SIG-M5 (cell line): ENCODE results near the gene EMC9.
"Not testable (repeated sequence)": the region's sequence is repeated elsewhere in the genome, so short reads cannot be mapped to it uniquely, and the experiment has no call there.

Experiments used
- DNase-seq: peaks from one replicate; lab custom pipeline; 2025; lab: John Stamatoyannopoulos, UW

The EMC9 gene

DNA sequence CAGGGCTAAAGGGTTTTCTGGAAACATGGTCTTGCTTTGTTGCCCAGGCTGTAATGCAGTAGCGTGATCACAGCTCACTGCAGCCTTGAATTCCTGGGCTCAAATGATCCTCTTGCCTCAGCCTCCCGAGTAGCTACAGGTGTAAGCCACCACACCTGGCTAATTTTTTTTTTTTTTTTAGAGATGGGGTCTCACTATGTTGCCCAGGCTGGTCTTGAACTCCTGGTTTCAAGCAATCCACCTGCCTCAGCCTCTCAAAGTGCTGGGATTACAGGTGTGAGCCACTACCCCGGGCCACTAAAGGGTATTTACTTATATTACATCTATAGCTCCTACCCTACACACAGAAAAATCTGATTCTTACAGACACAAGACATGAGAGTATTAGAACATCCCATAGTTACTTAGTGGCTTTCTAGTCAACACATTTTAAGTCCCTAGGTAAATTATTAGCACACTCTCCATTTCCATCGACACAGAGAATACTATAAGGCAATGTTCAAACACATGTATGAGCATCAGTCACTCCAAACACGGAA is 33.0 kb downstream of the EMC9 start:
- DNase-seq: no peak

DNA sequence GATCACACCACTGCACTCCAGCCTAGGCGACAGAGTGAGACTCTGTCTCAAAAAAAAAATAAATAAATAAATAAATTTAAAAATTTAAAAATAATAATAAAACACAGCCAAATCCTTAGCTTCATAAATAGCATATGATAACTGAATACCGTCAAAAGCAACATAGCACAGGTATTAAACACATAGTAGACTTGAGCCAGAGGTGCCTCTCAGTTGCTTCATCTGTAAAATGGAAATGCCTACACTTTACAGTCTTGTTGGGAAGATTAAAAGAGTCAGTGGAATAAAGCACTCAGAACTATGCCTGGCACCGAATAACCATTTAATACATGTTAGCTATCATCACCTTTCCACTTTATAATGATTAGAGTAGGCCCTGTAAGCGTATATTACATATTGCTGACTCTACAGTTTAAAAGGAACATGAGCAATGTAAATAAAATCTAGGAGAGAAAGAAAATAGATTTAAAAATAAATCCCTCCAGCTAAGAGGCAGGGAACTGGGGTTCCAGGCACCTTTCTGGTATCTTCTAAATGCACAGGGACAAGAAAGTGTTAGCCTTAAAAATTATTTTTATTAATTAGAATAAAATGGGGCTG is 34.6 kb downstream of the EMC9 start:
- DNase-seq: no peak

DNA sequence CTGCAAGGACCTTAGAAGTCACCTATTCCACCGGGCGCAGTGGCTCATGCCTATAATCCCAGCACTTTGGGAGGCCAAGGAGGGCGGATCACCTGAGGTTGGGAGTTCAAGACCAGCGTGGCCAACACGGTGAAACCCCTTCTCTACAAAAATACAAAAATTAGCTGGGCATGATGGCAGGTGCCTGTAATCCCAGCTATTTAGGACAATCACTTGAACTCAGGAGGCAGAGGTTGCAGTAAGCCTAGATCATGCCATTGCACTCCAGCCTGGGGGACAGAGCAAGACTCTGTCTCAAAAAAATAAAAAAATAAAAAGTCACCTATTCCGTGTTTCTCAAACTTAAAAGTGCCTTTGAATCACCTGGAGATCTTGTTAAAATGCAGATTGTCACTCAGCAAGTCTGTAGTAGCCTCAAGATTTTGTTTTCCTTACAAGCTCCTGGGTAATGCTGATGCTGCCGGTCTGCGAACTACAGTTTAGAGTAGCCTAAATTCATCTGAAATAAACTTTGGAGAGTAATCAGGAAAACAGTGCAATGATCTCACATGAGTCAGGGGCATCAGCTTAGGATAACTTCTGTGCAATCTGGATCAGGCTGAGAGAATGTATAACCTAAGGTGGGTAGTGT is 35.7 kb downstream of the EMC9 start:
- not testable (repeated sequence) for DNase-seq

DNA sequence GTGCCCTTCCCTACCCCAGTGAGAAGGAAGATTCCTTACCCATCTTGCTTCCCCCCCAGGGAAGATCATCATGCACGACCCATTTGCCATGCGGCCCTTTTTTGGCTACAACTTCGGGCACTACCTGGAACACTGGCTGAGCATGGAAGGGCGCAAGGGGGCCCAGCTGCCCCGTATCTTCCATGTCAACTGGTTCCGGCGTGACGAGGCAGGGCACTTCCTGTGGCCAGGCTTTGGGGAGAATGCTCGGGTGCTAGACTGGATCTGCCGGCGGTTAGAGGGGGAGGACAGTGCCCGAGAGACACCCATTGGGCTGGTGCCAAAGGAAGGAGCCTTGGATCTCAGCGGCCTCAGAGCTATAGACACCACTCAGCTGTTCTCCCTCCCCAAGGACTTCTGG is 37.9 kb downstream of the EMC9 start:
- no peak for DNase-seq

DNA sequence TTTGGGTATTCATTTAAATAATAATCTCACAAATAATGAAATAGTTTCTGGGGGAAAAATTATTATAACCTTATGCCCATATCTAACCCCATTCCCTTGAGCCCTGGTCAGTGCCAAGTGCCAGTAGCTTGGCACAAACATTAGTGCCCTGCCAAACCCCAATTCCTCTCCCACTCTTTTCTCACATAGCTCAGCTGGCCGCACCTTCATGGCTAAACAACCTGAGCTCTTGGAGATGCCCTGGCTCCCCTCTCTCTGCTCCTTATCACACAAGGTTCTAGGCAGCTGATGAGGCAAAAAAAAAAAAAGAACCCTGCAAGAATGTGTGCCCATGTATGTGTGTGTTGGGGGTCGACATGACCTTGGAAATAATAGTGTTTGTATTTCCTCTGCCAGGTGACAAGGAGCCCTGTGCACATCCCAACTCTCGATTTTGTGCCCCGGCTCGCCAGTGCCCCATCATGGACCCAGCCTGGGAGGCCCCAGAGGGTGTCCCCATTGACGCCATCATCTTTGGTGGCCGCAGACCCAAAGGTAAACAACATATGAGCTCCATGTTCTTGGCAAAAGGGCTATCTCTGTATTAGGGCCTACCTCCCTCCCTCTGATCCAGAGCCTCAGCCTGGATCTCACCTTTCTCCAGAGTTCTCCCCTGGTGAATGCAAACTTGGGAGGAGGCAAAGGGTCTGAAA is 38.9 kb downstream of the EMC9 start:
- DNase-seq: no peak

DNA sequence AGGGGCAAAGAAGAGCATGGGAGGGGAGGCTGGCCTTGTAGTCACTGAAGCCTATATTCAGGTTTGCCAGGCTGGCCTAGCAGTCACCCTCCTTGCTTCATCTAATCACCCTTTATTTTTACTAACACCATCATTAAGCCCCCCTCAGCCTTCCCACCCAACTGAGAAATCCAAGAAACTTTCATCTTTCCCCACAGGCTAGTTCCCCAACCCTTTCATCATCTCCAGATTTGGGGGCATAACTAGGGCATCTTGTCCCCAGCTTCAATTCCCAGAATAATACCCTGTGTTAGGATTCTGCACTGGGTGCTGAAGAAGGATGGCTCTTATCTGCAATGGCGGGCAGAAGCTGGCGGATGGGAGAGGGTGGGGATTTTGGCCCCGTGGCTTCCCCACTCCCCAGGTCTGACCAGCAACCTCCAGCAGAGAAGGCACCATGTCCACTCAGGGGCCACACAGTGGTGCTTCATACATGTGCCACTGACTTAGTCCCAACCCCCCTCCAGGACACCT is 40.4 kb downstream of the EMC9 start:
- DNase-seq: no peak

DNA sequence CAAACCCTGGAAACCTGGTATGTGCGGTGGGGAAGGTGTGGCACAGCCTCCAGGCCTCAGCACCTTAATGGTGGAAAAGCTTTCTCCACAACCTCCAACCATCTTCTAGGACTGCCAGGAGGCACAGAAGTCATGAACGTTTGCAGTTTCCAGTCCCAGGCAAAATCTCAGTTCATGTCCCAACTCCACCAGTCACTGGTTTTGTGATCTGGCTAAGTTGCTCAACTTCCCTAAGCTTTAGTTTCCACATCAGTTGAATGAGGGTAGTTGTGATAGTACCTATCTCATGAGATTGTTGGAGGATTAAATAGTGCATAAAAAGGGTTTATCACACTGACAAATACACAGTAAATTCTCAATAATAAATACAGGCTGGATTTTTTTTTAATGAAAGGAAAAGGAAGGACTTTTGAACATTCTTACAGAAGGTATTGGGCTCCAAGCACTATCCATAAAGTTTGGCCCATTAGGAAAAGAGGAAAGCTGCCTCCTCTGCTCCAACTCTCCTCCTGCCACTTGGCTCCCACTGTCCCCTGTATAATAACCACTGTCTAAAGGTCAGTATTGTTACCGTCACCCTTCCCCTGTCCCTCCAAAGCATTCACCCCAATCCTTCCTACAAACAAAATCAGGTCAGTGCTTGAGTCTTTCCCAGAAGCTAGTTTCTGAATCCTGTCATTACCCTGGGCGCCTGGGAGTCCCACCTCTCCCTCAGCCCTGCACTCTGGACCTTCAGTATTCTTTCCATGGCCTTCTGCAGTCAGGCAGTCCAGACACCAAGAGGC is 41.0 kb downstream of the EMC9 start:
- no peak for DNase-seq

DNA sequence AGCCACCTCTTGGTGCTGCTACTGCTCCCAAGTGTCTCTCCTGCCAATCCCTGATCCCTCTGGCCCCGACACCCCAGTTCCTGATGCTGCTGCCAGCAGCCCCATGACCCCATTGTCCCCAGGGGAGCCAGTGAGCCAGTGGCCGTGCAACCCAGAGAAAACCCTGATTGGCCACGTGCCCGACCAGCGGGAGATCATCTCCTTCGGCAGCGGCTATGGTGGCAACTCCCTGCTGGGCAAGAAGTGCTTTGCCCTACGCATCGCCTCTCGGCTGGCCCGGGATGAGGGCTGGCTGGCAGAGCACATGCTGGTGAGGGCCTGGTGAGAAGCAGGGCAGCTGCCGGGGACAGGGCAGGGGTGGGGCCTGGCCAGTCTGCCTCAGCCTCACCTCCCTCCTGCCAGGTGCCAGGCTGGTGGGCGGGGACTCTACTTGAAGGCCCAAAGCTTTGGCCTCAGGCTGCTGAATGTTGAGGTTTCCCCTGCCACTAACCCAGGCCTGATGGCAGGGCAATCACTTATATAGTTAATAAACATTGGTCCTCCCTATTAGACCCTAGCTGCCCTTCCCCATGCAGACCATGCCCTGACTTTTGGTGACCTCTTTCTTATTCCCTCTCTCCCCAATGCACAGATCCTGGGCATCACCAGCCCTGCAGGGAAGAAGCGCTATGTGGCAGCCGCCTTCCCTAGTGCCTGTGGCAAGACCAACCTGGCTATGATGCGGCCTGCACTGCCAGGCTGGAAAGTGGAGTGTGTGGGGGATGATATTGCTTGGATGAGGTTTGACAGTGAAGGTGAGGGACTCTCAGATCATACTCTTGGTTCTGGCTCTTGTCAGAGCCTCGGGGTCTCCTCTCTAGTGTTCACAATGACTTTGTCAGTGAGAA is 42.2 kb downstream of the EMC9 start:
- no peak for DNase-seq

DNA sequence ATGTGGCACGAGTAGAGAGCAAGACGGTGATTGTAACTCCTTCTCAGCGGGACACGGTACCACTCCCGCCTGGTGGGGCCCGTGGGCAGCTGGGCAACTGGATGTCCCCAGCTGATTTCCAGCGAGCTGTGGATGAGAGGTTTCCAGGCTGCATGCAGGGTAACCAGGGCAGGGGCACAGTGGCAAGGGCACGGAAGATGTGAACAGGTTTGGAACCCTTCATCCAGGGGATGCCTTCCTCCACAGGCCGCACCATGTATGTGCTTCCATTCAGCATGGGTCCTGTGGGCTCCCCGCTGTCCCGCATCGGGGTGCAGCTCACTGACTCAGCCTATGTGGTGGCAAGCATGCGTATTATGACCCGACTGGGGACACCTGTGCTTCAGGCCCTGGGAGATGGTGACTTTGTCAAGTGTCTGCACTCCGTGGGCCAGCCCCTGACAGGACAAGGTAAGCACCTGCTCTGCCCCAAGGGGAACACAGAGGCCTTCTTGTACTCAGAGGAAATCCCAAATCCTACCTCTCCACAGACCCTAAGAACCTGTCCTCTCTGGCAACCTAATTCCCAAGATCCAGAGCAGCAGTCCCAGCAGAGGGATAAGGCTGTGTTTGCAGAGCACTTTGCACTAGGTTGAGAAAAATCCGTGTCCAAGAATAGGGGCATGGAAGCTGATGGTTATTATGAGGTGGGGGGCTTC is 43.0 kb downstream of the EMC9 start:
- no peak for DNase-seq

DNA sequence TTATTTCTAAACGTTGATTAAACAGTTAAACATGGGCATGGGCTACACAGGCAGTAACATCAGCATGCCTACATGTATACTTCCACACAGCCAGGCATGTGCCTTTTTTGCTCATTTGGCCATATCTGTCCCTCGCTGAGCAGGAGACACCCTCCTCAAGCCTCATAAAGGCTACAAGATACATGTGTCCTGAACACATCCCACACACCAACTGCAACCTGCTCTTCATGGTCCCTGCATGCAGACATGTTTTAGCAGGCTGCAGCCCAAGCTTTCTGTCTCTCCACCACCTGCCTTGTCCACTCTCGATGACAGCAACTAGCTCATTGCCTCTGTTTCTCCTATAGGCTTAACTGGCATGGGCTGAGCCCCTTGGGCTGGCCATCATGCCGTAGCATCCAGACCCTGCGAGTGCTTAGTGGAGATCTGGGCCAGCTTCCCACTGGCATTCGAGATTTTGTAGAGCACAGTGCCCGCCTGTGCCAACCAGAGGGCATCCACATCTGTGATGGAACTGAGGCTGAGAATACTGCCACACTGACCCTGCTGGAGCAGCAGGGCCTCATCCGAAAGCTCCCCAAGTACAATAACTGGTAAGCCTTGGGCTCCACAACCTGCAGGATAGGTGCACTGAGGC is 44.7 kb downstream of the EMC9 start:
- DNase-seq: no peak

DNA sequence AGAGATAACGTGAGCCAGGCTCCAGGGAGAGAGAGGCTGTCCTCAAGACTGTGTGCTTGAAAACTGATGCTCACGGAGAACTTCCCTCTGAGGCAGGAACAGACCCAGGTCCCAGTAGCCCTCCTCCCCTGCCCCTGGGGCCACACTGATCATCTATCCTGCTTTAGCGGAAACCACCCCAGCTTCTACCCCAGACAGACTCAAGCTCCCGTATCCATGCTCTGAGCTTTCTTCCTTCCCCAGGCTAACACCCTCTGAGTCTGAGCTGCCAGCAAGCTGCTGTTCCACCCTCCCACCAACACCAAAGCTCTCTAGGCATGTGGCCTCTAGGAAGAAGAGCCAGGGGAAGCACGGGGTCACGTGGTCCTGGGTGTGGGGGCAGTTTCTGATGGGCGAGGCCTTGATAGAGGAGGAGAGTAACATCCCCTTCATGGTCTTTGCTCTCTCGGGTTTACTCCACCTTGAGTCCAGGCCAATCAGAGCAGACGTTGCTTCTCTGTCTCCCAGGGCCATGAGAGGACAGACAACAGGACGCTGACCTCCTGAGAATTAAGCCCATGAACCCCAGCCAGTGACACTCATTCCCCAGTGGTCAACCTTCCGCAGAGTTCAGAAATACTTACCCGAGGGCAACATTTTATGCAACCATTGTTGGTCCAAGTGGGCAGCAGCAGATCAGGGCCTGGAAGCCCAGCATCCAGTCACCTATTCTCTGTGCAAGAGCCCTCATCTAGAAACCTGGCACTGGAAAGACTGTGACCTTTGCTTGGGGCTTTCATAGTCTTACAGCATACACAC is 45.9 kb downstream of the EMC9 start:
- DNase-seq: peak; percentile 5

DNA sequence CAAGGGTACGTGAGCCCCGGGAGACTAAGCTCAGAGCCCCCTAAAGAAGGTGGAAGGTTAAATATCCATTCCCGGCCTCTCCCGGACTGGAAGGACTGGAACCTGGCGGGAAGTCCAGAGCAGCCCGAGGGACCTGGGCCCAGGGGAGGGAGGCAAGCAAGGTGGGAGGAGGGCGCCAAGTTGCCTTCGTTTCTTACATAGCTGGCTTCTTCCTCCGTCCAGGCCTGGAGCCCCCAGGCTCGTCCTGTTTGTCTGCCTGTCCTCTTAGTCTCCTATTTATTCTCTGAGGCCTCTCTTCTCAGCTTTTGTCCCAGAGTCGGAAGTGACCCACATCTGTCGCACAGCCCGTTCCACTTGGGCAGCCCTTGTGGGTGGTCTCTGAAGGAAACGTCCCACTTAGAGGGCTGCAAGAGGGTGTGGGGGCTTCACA is 46.5 kb downstream of the EMC9 start:
- DNase-seq: no peak

DNA sequence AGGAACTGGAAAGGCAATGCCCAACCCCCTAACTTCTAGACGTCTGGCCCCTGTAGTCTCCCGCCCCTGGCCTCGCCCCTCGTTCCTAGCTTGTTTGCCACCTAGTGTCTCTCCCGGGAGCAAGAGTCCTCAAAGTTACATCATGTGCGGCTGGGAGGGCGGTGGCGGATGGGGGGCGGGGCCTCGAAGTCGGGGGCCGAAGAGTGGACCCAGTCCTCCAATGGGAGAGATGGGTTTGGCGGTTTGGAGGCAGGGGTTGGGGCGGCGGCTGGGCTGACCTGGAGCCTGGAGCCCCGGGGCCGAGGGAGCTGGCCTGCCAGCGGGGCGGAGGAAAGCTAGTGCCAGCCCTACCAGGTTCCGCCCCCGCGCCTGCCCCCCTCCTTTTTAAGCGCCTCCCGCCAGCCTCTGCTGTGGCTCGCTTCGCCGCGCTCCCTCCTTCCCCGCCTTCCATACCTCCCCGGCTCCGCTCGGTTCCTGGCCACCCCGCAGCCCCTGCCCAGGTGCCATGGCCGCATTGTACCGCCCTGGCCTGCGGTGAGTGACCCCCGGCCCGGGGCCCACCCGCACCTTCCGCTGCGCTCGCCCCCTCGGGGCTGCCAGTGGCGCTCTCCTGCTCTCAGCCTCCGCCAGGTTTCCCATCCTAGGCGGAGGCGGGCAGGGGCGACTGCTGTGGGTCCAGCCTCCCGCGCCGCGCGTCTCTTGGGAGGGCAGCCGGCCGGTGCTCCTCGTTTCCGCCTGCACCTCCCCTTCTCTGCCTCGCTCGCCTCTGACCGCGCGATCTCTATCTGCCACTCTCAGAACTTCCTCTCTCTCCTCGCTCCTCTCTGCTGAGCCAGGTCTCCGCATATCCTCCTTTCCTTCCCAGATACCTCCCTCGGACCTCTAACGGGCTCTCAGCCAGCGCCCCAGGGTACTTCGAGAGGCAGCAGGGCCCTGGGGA is 47.2 kb downstream of the EMC9 start, which contains the start of gene PCK2:
Gene PCK2 (plus strand): TSS at position 411 of the 940 bp plus-strand sequence. CDS start 95 bp downstream, at position 506.
- peak; percentile 76 for DNase-seq

DNA sequence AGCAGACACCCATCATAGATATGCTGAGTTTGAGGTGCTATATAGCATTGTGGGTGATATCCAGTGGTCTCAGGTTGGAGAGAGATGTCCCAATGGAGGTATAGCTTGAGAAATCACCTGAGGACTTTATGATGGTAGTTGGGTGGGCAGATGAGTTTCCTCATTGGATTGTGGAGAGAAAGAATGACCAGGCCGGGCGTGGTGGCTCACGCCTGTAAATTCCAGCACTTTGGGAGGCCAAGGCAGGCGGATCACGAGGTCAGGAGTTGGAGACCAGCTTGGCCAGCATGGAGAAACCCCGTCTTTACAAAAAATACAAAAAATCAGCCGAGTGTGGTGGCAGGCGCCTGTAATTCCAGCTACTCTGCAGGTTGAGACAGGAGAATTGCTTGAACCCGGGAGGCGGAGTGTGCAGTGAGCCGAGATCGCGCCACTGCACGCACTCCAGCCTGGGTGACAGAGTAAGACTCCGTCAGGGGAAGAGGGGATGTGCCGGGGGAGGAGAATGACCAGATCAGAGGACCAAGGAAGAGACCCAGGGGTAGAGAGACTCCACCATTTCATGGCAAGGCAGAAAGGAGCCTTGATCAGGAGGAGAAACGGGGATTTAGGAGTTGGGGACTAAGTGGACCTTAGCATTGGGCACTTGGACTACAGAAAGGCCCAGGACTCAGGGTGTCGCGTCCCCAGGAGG is 48.0 kb downstream of the EMC9 start:
- no peak for DNase-seq

DNA sequence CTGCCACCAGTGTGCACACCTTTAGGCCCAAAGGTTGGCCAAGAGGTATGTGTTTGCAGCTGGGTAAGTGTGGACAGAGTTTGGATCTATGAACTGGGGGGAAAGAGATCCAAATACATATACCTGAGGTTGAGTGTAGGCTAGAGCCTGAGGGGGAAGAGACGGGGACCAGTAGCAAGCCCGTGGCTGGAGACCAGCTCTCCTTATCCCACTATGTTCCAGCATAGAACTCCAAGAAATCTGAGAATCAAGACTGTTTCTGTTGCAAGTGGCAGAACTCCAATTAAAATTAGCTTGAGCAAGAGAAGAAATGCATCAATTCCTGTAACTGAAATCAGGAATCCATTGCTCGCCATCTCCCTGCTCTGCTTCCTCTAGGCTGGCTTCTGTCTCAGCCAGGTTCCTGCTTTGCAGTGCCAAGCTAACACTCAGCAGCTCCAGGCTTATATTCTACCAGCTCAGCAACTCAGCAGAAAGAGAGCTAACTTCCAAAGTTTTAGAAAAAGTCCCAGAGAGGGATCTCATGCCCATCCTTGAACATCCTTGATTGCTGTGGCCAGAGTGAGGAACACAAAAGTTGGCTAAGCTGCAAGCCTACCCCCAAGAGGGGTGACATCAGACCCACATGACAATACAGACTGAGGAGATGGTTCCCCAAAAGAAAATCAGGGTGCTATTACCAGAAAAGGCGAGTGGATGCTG is 48.7 kb downstream of the EMC9 start:
- no peak for DNase-seq

DNA sequence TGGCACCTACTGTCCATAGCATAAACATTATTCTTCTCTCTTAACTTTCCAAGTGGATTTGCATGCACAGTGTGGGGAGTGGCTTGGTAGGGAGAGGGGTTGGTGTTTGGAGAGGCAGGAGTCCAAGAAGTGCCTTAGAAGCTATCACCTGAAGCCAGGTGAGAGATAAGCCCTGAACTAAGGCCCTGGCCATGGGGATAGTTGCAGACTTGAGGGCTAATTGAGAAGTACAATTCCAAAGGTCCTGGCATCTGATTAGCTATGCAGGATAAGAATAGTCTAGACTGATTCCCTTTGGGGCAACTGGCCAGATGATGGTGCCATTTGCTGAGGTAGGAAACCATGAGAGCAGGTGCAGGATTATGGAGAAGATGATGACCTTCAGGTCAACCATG is 49.3 kb downstream of the EMC9 start:
- DNase-seq: no peak

DNA sequence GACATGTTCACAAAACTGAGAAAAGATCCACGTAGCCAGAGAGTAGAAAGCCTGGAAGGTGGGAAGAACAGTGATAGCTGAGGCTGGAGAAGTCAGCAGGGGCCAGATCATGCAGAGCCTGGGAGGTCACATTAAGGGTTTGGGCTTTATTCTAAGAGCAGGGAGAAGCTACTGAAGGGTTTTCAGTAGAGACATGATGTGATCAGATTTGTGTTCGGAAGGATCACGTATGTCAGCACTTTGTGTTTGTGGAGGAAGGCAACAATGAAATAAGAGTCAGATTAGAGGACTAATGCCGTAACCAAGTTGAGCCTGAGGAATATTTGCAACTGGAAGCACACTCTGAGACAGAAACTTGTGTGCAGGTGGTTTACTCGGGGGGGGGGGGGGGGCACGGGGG is 51.5 kb downstream of the EMC9 start:
- DNase-seq: no peak
